ACHN (cell line): ENCODE measurements around the gene SFN.
A peak's percentile ranks its signal among the peaks of the same experiment; 100 is the strongest.

ENCODE experiments used
- DNase-seq: peaks from one replicate; pipeline ENCODE4 v3.0.0-alpha.2; 2015
- in situ Hi-C: cut with HindIII; loops from 2 replicates; pipeline ENCODE4 v1.10.0; 2017; ENCODE audit warnings: low sequenced_read_pairs, low pct_ligation_motif_present, low pct_unique_long_range_greater_than_20kb

Gene SFN

DNA sequence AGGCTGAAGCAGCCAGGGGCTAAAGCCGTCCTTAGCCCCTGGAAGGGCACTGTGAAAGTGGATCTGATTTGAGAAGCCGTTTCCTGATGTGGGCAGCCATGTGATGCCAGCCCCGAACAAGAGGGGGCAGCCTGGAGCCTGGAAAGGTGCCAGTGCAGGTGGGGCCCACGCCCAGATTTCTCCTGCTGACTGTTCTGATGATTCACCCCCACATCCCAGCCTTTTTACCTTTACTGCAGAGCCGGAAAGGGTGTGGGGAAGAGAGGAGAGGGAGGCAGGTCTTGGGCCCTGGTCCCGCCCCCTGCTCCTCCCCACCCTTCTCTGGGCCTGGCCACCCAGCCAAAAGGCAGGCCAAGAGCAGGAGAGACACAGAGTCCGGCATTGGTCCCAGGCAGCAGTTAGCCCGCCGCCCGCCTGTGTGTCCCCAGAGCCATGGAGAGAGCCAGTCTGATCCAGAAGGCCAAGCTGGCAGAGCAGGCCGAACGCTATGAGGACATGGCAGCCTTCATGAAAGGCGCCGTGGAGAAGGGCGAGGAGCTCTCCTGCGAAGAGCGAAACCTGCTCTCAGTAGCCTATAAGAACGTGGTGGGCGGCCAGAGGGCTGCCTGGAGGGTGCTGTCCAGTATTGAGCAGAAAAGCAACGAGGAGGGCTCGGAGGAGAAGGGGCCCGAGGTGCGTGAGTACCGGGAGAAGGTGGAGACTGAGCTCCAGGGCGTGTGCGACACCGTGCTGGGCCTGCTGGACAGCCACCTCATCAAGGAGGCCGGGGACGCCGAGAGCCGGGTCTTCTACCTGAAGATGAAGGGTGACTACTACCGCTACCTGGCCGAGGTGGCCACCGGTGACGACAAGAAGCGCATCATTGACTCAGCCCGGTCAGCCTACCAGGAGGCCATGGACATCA, at the start of gene SFN:
SFN (plus strand) TSS at position 369 of the 904 bp plus-strand sequence; CDS start at position 433, 64 bp downstream.
- peak; percentile 60 for DNase-seq
- in situ Hi-C loops, result no loop called here

GRCh38 chr1:26814377-26814776, 48.6 kb upstream of the SFN start:
- in situ Hi-C loops, result no loop called here
- DNase-seq, result no peak

DNA sequence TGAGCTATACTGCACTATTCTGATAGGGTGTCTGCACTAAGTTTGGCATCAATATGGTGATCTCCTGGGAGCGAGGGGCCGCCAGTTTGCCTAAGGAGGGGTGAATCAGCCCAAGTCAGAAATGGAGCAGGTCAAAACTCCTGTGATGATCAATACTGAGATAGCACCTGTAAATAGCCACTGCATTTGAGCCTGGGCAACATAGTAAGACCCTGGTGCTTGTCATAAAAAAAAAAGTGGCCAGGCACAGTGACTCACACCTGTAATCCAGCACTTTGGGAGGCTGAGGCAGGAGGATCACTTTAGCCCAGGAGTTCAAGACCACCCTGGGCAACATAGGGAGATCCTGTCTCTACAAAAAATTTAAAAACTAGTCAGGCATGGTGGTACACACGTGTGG, 48.1 kb upstream of the SFN start:
- in situ Hi-C loops, result no loop called here
- no peak for DNase-seq

- no peak for DNase-seq
- in situ Hi-C loops, result no loop called here
Observed at GRCh38 chr1:26820784-26821269, 42.1 kb upstream of the SFN start.

DNA sequence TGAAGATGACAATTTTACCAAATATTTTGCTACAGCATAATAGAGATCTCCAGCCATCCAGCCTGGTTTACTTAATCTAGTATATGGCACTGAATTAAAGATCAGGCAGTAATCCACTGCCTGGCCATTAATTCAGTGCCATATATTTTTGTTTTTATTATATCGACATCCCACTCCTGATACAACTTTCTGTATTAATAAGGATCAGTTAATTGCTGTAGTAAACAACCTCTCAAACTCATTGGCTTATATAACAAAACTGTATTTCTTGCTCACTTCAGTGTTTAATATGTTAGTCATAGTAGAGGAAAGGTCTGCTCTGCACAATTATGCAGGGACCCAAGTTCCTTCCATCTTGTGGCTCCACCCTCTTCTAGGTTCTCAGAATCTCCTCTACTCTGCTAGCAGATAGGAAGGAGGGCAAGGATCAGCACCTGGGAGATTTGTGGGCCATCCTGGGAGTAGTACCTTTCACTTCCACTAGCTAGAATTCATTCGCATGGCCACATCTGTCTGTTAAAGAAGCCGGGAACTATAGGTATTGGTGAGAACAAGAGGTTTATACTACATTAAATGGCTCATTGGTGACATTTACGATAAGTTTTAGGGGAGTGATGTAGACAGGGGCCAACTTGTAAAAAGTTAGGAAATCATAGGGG, 40.1 kb upstream of the SFN start:
- in situ Hi-C loops, result no loop called here

DNA sequence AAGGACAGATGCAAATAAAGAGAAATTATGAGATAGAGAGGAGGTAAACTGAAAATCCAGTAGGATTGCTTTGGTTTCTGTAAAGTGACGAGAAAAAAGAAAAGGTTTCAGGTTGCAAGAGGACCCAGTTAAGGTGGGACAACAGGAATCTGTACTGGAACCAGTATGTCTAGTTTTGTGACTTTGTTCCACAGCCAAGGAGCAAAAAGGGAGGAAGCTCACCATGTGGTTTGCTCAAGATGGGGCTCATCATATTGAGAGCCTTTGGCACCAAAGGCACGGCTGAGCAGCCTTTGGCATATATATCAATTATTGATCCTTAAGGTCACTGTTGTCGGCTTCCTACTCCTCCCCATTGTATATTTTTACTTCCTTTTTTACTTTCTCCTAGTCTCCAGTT, 38.2 kb upstream of the SFN start:
- no peak for DNase-seq
- in situ Hi-C loops, result no loop called here

More for the DNA sequence above, 40.1 kb upstream of the SFN start:
- DNase-seq, result no peak

DNA sequence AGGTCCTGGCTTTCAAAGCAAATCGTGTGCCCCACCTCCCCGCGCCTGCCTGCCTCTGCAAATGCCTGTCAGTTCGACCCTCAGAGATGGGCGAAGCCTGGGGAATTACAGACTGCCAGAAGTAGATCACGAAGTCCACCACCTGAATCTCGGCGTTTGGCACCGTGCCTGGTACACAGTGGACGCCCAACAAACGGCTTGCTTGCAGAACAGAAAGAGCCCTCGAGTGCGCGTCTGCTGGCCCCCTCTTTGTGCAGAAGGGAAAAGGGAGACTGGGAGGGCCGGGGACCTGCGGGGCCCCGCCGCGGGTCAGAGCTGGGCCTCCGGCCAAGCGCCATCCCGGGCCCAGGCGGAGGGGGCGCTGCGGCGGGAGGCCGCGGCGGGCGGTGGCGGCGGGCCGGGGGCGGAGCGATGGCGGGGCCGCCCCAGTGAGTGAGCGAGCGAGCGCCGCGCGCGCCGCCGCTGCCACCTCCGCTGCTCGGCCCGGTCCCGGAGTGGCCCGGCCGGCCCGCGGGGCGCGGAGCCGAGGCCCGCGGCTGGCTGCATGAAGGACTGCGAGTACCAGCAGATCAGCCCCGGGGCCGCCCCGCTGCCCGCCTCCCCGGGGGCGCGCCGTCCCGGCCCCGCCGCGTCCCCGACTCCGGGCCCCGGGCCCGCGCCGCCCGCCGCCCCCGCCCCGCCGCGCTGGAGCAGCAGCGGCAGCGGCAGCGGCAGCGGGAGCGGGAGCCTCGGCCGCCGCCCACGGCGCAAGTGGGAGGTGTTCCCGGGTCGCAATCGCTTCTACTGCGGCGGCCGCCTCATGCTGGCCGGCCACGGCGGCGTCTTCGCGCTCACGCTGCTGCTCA, 36.5 kb upstream of the SFN start, which contains the start of gene ZDHHC18:
ZDHHC18 (plus strand) TSS at position 428 of the 845 bp plus-strand sequence; CDS start at position 545, 117 bp downstream.
- peak; percentile 63 for DNase-seq
- in situ Hi-C loops, result no loop called here

DNA sequence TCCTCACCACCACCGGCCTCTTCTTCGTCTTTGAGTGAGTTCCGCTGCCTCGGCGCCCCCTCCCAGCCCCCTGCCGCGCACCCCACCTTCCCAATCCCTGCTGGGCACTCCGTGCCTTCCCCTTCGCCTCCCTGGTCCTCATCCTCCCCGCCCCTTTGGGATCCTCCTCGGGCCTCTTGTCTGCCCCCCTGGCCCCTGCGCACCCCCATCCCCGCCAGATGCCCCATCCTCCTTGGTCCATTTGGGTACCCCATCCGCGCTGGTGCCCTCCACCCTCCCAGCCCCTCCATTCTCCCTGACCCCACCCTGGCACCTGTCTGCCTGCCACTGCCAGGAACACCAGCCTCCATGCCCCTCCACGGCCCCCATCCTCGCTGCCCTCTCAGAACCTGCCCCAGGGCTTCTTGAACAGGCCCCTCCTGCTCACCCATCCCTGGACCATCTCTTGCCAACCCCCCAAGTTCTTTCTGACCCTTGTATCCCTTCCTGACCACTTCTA, 35.8 kb upstream of the SFN start:
- DNase-seq, result no peak
- in situ Hi-C loops, result no loop called here

- DNase-seq, result no peak
- in situ Hi-C loops, result no loop called here
Observed at GRCh38 chr1:26827663-26828062, 35.3 kb upstream of the SFN start.

DNA sequence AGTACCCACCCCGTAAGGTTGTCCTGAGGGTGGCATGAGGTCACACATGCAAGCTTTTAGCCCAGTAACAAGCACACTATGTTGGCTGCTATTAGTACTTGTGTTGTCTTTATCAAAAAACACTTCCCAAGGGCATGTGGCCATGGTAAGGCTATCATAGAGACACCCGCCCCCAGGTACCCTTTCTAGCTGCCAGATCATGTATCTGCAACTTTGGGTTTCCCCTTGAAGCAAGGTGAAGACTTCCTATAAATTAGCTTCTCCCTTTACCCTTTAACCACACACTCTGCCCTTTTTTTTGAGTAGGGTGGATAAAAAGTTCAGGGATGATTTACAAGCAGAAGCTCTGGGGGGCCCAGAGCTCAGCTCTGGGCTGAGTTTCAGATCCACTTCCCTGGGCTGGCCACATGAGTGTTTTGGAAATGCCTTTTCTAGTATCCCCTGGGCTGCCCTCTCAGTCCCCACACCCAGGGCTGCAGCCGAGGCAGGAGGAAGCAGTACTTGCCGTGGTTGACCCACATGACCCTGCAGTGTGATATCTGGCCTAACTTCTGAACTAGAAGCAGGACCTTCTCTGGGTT, 34.4 kb upstream of the SFN start:
- in situ Hi-C loops, result no loop called here
- DNase-seq, result no peak

- no peak for DNase-seq
- in situ Hi-C loops, result no loop called here
Observed at GRCh38 chr1:26829184-26829911, 33.6 kb upstream of the SFN start.

DNA sequence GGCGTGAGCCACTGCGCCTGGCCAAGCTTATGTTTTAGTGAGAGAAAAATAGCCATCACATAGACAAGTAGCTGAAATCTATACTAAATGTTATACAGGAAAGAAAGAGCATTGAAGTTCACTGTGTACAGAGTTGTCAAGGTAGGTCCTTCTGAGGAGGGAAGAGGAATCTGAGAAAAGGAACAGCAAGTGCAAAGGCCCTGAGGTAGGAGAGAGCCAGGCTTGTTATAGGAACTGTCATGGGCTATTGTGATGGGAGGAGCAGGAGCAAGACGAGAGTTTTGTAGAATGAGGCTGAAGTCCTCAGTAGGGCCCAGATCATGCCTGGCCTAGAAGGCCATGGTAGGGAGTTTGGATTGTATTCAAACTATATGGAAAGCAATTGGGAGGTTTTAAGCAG, 31.9 kb upstream of the SFN start:
- in situ Hi-C loops, result loop anchor here (10.0 kb wide), 1 partner anchor 54 kb away; no protein-coding TSS in a partner anchor
- DNase-seq, result no peak

DNA sequence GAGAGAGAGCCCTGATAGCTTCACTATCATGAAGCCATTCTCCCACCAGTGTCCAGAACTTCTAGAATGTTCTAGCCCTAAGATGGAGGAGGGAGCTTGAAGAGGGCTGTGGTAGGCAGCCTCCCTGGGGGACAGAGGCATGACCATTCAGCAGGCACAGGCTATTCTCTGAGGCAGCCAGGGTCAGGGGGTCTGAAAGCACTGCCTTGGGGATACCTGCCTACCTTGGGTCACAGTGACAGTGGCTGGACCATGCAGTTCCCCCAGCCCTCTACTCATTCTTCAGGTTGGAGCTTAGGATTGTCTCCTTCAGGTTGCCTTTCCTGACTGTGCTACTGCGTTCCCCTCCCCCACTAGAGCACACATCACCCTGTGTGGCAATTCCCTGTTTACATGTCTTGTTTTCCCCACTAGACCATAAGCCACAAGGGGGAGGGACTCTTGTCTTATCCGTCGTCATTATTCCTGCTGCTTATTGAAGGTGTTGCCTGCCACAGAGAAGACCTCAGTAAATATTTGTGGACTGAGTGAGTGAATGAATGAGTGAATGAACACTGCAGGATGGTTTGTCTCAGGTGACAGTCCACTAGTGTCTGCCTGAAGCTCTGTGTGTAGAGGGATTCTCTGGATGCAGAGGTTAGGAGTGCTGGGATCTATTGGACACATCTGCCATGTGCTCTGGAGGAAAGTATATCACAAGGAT, 31.3 kb upstream of the SFN start:
- in situ Hi-C loops, result loop anchor here (10.0 kb wide), 1 partner anchor 53 kb away; no protein-coding TSS in a partner anchor
- DNase-seq, result no peak

DNA sequence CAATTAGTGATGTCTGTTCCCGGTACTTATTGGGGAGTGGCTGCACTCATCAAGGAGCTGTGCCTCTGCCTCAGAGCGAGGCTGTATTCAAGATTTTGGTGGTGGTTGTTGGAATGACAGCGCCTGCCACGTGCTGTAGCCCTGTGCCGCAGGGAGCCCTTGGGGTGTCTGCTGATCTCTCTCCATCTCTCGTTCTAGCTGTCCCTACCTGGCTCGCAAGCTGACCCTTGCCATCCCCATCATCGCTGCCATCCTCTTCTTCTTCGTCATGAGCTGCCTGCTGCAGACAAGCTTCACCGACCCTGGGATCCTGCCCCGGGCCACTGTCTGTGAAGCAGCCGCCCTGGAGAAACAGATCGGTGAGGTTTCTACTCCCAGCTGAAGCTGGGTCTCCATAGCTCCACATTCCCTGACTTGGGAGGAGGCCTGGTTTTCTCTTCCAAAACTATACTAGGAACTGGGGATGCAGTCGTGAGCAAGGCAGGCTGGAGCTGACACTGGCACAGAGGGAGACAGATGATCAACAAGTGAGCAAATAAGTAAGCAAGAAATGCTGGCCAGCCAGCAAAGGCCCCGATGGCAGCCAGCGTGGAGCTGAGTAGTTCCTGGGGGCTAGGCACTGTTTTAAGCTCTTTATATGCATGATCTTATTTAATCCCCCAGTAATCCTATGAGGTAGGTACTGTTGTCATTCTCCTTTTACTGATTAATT, 30.5 kb upstream of the SFN start:
- no peak for DNase-seq
- in situ Hi-C loops, result loop anchor here (10.0 kb wide), 1 partner anchor 52 kb away; no protein-coding TSS in a partner anchor

- in situ Hi-C loops, result loop anchor here (10.0 kb wide), 1 partner anchor 51 kb away; no protein-coding TSS in a partner anchor
- DNase-seq, result no peak
Observed at GRCh38 chr1:26833432-26834405, 29.2 kb upstream of the SFN start.
